Aorta (tissue), 5 donors: ENCODE data around the gene WWOX. TPM values are rescaled to one million over a fixed set of nuclear protein-coding genes. Genes with fewer than 3 reads are reported as not detected.

Experiments
- ATAC-seq: fragments of 200-7000 bp; cut with Tn5 transposase; one replicate; pipeline ENCODE4 v1.9.1; 2022; ENCODE audit warnings: moderate library complexity; ENCODE audit not compliant: low FRiP score
- DNase-seq, 2 donors: peaks; one replicate each; pipeline ENCODE4 v3.0.0-alpha.2; 2020
- H3K27ac ChIP-seq, 2 donors: one replicate each; pipeline ENCODE4 v1.5.1; 2013; ENCODE audit warnings: low read length in 2 of 2, mild to moderate bottlenecking in 2 of 2, moderate library complexity in 2 of 2, control low read depth in 1 of 2, inconsistent platforms in 1 of 2, low read depth in 1 of 2
- H3K27me3 ChIP-seq, 2 donors: one replicate each; pipeline ENCODE4 v1.6.1; 2013; ENCODE audit warnings: control low read depth in 1 of 2, low read length in 1 of 2, mild to moderate bottlenecking in 1 of 2, moderate library complexity in 1 of 2; ENCODE audit not compliant: insufficient read depth in 2 of 2, control insufficient read depth in 1 of 2
- H3K36me3 ChIP-seq, 2 donors: one replicate each; pipeline ENCODE4 v1.6.1; 2013; ENCODE audit warnings: control low read depth in 1 of 2, low read length in 1 of 2, mild to moderate bottlenecking in 1 of 2; ENCODE audit not compliant: insufficient read depth in 2 of 2, control insufficient read depth in 1 of 2
- H3K4me1 ChIP-seq, 2 donors: one replicate each; pipeline ENCODE4 v1.6.1; 2013; ENCODE audit warnings: low read length in 2 of 2, control low read depth in 1 of 2, mild to moderate bottlenecking in 1 of 2, moderate library complexity in 1 of 2; ENCODE audit not compliant: insufficient read depth in 2 of 2, control insufficient read depth in 1 of 2
- H3K4me3 ChIP-seq, 2 donors: one replicate each; pipeline ENCODE4 v1.5.1; 2013; ENCODE audit warnings: low read length in 2 of 2, control low read depth in 1 of 2, mild to moderate bottlenecking in 1 of 2
- H3K9me3 ChIP-seq: one replicate; pipeline ENCODE4 v1.6.1; 2013; ENCODE audit warnings: mild to moderate bottlenecking, low read length; ENCODE audit not compliant: control insufficient read depth
- WGBS, 2 donors: extraction: QIAGEN DNeasy Blood & Tissue Kit; methylation state at CpG; one replicate each; pipeline ENCODE4 v1.1.7; 2013; 5-methylcytosine and 5-hydroxymethylcytosine counted together
- intact Hi-C, 2 donors: fragments of 100-400 bp; cut with DNase I; formaldehyde crosslinking; loops; one replicate each; pipeline versions ENCODE4 v1.14.2 to v1.15.0; 2022
- polyA plus RNA-seq, 2 donors: library from polyadenylated mRNA; stranded (reverse); fragments of 200-250 nt; gene quantifications; one replicate each; pipeline ENCODE4 v1.2.3, GENCODE V29; 2013
- total RNA-seq, 2 donors: library from RNA; stranded (reverse); fragmentation: NEBNext Ultra II Directional; extraction: Animal tissue kit (Norgen Biotek cat#: 25700); gene quantifications; one replicate each; pipeline ENCODE4 v1.2.1, GENCODE V29; 2021
- donor health status: healthy with polysubstance abuse.
- donor health status: Bipolar disorder and iron deficiency.
- donor health status: DM: no; HTN: no; CAD: no.
- donor health status: DM: no; HTN: no; CAD: no.
- donor health status: DM: yes; HTN: yes; CAD: no.

WWOX gene
- total and polyA plus RNA-seq, 4 donors: 11.2 to 30.9 (median 14.6) TPM

DNA sequence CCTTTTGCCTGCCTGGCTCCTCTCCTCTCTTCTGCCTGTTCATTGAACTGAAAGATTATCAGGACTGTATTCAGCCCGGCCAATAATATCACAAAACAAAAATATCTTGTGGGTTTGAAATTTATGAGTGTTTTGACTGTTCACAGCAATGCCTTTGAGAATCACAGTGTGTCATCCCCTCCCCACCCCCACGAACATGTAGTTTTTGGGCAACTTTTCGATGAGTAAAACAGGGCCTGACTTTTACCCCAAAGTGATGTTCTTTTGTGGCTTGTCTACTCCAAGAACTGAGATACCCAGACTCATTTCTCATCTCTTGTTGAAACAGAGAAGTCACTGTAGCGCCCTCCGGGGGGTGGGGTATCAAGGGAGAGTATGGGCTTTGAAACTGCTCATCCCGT lies 675.7 kb downstream of the WWOX start:
- ATAC-seq (no peak), DNase-seq (no peak)
- Histone ChIP-seq H3K4me1 (no peaks in the 10 kb centered on the region), H3K36me3 (no peaks in the 10 kb centered on the region), H3K27me3 (no peaks in the 10 kb centered on the region), H3K4me3 (no peak overlapping the region), H3K9me3 (no peaks in the 10 kb centered on the region), H3K27ac (no peak overlapping the region)
- 90 to 91% methylated on average over 6 of the region's 6 CpGs for WGBS, 2 donors
- intact Hi-C loops: no loop called here

DNA sequence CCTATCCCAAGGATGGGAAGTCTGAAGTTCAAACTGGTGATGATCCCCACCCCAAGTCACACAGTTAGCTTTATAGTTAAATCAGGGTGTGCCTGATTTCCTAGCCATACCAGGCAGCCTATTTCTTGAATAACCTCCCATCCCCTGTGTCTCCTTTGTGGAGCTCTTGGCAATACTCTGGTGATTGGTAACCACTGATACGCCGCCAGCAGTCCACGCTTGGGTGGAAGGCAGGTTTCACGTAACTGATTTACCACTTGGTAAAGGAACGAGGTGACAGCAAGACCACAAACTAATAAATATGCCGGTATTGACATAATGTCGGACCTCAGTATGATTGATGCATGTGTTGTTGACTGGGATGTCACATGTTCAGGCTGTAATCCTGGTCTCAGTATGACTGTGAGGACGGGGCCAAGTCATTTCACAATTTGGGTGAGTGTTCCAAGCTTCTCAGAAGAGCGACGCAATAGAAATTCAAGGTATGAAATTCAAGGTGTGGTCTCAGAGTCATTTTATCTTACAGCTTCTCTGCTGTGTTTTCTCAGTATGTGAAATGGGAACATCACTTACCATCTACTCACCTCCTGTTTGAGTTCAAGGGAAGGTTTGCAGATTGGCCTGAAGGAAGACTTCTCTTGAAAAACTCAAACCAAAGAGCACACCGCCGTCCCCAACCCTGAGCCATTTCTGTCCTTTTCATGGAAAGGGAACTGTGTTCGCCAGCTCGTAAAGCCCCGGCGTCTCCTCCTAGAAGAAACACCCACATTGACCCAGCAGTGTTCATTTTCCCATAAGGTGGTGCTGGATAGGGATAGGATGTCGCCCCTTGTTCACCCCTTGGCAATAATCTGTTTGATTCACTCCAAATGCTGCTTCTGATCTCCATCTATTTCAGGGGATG lies 678.9 kb downstream of the WWOX start:
- no peaks in the 10 kb centered on the region for H3K27me3 ChIP-seq
- no peak overlapping the region for H3K4me3 ChIP-seq
- H3K27ac ChIP-seq: no peak overlapping the region
- no peak for ATAC-seq
- H3K9me3 ChIP-seq: no peaks in the 10 kb centered on the region
- no peak for DNase-seq
- H3K4me1 ChIP-seq: no peaks in the 10 kb centered on the region
- no peaks in the 10 kb centered on the region for H3K36me3 ChIP-seq
- intact Hi-C loops: no loop called here
- 92% methylated on average over 17 of the region's 17 CpGs for WGBS, 2 donors

DNA sequence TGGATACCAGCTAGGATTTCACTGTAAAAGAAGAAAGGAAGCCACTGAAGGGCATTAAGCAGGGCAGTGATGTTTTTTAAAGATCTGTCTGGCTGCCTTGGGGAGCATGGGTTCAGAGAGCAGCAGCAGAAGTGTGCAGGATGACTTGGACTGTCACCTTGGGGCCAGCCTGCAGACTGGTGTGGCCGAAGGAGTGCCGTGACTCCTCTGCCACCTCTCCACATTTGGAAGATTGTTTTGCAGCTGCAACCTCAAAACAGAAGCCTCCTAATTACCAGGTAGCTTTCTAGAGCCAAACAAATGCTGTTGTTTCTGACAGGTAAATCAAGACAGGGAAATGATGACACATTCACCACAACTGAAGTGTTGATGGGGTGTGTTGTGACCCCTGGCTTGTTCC lies 681.4 kb downstream of the WWOX start:
- H3K9me3 ChIP-seq: no peaks in the 10 kb centered on the region
- H3K27ac ChIP-seq: no peak overlapping the region
- H3K4me1 ChIP-seq: no peaks in the 10 kb centered on the region
- H3K4me3 ChIP-seq: no peak overlapping the region
- DNase-seq: no peak
- no peaks in the 10 kb centered on the region for H3K36me3 ChIP-seq
- no peak for ATAC-seq
- WGBS, 2 donors: 88 to 93% methylated on average over 2 of the region's 2 CpGs
- intact Hi-C loops: no loop called here
- H3K27me3 ChIP-seq: no peaks in the 10 kb centered on the region

DNA sequence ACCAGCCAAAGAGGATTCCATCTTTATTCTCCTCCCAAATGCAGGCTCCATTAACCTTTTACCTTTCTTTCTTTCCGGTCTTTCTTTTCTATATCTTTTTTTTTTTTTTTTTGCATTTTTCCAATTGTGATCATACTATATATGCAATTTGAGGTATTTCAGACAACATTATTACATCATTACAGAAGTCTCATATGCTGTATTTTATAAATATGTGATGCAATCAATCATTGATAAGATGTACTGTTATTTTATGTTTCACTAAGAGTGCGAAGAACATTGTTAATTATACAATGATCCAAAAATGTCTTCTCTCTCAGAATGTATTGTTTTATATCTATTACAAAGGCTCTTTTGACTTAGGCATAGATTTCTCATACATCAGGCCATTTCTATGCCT lies 683.1 kb downstream of the WWOX start:
- no peak for ATAC-seq
- intact Hi-C loops: no loop called here
- 91 to 92% methylated on average over 2 of the region's 2 CpGs for WGBS, 2 donors
- Histone ChIP-seq H3K27ac (no peak overlapping the region), H3K36me3 (no peaks in the 10 kb centered on the region), H3K27me3 (no peaks in the 10 kb centered on the region), H3K9me3 (no peaks in the 10 kb centered on the region), H3K4me1 (no peaks in the 10 kb centered on the region), H3K4me3 (no peak overlapping the region)
- DNase-seq: no peak

DNA sequence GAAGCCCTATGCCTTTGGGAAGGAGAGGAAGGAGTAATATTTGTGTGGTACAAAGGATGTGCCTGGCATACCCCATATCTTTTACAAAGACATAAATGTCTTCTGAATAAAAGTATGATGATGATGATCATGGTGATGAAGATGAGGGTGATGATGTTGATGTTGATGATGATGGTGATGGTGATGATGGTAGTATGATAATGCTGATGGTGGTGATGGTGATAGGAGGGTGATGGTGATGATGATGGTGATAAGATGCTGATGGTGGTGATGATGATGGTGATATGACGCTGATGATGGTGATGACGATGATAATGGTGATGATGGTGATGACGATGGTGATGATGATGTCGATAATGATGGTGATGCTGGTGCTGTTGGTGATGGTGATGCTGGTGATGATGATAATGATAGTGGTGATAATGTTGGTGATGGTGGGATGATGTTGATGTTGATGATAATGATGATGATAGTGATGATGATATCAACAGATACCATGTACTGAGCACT lies 684.2 kb downstream of the WWOX start:
- no peaks in the 10 kb centered on the region for H3K27me3 ChIP-seq
- intact Hi-C loops: no loop called here
- ATAC-seq: no peak
- no peaks in the 10 kb centered on the region for H3K36me3 ChIP-seq
- no peak overlapping the region for H3K27ac ChIP-seq
- 84 to 88% methylated on average over 4 of the region's 4 CpGs for WGBS, 2 donors
- DNase-seq: no peak
- no peaks in the 10 kb centered on the region for H3K4me1 ChIP-seq
- H3K9me3 ChIP-seq: no peaks in the 10 kb centered on the region
- no peak overlapping the region for H3K4me3 ChIP-seq

DNA sequence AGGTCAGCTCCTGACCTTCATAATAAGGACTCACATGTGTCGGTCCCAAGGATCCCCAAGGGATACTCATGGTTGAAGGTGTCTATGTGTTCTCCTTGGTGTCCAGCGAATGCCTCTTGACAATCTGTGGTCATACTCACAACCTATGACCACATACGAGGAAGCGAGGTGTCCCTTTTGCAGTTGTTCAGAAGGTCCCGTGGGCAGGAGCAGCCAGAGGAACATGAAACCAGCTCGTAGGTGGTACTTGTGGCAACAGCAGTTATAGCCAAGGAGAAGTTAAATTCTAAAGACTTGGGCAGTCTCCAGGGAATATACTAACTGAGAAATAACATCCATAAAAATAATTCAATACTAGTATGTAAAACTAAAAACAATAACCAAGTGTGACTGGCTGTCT lies 685.3 kb downstream of the WWOX start:
- no peaks in the 10 kb centered on the region for H3K27me3 ChIP-seq
- no peak for ATAC-seq
- 86 to 89% methylated on average over 6 of the region's 6 CpGs for WGBS, 2 donors
- H3K36me3 ChIP-seq: no peaks in the 10 kb centered on the region
- intact Hi-C loops: no loop called here
- DNase-seq: no peak
- no peaks in the 10 kb centered on the region for H3K9me3 ChIP-seq
- H3K27ac ChIP-seq: no peak overlapping the region
- H3K4me1 ChIP-seq: no peaks in the 10 kb centered on the region
- H3K4me3 ChIP-seq: no peak overlapping the region

DNA sequence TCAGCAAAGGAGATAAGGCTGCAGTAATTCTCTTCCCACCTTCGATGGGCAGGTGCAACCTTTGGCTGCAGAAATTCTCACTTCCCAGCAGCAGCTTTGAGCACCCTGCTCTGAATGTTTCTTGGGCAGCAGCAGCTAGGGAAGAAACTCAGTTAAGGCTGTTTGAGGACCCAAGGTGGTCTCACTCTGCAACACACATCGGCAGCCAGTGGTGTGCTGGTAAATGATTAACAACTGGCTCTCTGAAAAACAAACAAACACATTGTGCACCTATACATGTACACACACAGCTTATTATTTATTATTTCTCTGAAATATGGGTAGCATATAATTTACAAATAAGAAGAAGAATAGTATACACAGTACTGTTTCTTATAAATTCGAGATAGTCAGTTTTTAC lies 685.8 kb downstream of the WWOX start:
- no peak overlapping the region for H3K4me3 ChIP-seq
- intact Hi-C loops: no loop called here
- whole genome bisulfite sequencing, 2 donors: 80 to 82% methylated on average over 3 of the region's 3 CpGs

DNA sequence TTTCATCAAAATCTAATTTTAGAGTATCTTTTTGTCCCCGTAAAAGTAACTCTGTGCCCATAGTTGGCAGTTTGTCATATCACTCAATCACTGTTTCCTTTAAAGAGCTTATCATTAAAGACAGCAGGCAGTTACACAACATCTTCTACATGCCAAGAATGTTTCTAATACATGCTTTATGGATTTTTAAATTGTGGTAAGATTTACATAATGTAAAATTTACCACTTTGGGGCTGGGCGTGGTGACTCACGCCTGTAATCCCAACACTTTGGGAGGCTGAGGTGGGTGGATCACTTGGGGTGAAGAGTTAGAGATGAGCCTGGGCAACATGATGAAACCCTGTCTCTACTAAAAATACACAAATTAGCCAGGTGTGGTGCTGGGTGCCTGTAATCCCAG lies 687.2 kb downstream of the WWOX start:
- no peak for ATAC-seq
- intact Hi-C loops: no loop called here
- no peaks in the 10 kb centered on the region for H3K4me1 ChIP-seq
- H3K4me3 ChIP-seq: no peak overlapping the region
- 61 to 62% methylated on average over 3 of the region's 3 CpGs for WGBS, 2 donors
- H3K27ac ChIP-seq: no peak overlapping the region
- H3K9me3 ChIP-seq: no peaks in the 10 kb centered on the region
- H3K36me3 ChIP-seq: no peaks in the 10 kb centered on the region
- no peak for DNase-seq
- no peaks in the 10 kb centered on the region for H3K27me3 ChIP-seq

More for the DNA sequence above, 685.8 kb downstream of the WWOX start:
- H3K36me3 ChIP-seq: no peaks in the 10 kb centered on the region
- DNase-seq: no peak
- no peaks in the 10 kb centered on the region for H3K4me1 ChIP-seq
- no peaks in the 10 kb centered on the region for H3K27me3 ChIP-seq
- H3K27ac ChIP-seq: no peak overlapping the region
- no peak for ATAC-seq
- no peaks in the 10 kb centered on the region for H3K9me3 ChIP-seq

DNA sequence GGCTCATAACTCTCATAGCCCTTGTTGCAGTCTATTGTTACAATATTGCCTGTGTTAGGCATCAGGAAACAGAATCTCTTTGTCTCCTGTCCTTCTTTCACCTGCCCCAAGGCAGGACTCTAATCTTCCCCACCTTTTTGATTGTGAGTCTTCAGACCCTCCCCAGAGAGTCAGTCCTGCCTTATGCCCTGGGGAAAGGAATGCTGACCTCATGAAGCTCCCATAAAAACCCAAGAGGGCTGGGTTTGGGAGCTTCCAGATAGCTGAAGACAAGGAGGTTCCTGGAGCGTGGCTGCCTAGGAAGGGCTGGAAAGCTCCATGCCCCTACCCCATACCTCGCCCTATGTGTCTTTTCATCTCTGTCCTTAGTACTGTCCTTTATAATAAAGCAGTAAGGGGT lies 688.8 kb downstream of the WWOX start:
- no peaks in the 10 kb centered on the region for H3K27me3 ChIP-seq
- ATAC-seq (no peak), DNase-seq (no peak)
- no peaks in the 10 kb centered on the region for H3K4me1 ChIP-seq
- H3K27ac ChIP-seq: no peak overlapping the region
- H3K9me3 ChIP-seq: no peaks in the 10 kb centered on the region
- H3K4me3 ChIP-seq: no peak overlapping the region
- intact Hi-C loops: no loop called here
- WGBS, 2 donors: 92 to 96% methylated on average over 2 of the region's 2 CpGs
- H3K36me3 ChIP-seq: no peaks in the 10 kb centered on the region
